NOMO-1 (cell line): ENCODE measurements around the gene EFEMP2.
A peak's percentile ranks its signal among the peaks of the same experiment; 100 is the strongest.
"Not testable (repeated sequence)": the region's sequence is repeated elsewhere in the genome, so short reads cannot be mapped to it uniquely, and the experiment has no call there.

ENCODE experiments used
- DNase-seq, 2 experiments: peaks; one replicate each; lab custom pipeline; 2025; ENCODE audit not compliant: unreplicated experiment in 2 of 2; lab: John Stamatoyannopoulos, UW

Gene EFEMP2

DNA sequence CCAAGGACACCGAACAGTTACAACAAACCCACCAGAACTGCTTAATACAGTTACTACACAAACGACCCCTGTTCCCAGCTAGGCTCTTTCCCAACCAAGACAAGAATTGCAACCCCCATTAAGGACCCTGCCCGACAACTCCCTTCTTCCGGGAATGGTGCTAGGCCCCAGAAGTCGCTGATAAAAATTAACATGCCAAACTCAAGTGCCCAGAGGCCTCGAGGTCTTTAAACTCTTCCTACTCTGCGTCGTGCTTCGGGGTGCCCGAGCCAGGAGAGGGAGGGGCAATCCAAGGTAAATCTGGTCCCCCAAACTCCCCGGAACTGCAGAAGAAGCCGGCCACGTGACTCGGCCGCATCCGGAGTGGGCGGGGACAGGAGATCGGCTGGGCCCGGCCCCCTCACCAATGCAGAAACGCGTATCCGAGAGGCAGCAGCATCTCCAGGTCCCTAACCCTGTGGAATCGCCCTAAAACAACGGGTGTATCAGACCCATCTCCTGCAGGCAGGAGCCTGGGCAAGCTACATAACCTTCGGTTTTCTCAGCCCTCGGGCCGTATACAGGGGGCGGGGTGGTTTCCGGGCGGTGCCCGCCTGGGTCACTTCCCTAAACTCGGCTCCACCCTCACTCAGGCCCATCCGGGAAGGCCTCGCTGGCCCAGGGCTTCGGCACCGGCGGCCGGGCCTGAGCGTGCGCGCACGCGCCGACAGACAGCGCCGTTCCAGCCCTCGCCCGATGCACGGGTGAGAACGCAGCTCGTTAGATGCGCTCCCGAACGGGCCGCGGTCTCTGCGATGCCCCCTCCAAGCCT lies 15.7 kb downstream of the EFEMP2 start:
- DNase-seq, result peak; percentile 82 to 86

GRCh38 chr11:65855927-65856363 lies 16.7 kb downstream of the EFEMP2 start:
- DNase-seq, result no peak

GRCh38 chr11:65854852-65855837 lies 17.5 kb downstream of the EFEMP2 start:
- no peak for DNase-seq

- no peak for DNase-seq
These were observed 18.4 kb downstream of the EFEMP2 start for GRCh38 chr11:65854161-65854592.

DNA sequence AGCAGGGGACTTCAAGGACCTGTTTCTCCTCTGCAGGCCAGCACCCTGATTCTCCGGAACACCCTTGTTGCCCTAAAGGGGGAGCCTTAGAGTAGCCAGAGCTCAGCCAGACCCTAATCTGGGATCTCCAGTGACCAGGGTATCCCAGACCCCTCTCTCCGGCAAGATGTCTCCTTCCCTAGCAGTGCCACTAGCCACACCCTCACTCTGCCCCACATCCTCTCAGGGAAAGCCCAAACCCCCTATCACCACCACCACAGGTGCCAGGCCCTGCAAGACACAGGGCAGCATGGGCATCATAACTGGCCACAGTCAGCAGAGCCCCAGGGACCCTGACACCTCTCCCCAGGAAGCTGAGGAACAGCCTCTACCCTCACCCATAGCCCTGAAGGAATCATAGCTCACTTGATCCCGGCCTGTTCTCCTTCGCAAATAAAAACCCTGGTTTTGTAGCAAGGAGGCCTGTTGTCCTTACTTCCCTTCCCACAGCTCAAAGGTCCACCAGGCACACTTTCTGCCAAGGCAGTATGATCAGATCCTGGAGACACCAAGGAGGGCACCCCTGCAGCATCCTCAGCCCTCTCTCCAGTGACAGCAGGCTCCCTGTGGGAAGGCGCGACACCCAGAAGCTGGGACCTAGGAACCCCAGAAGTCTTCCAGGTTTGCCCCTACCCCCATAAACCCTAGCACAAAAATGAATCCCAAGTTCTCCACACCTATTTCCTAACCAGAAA lies 19.2 kb downstream of the EFEMP2 start:
- DNase-seq, result no peak

GRCh38 chr11:65852508-65853245 lies 19.9 kb downstream of the EFEMP2 start:
- DNase-seq, result no peak

DNA sequence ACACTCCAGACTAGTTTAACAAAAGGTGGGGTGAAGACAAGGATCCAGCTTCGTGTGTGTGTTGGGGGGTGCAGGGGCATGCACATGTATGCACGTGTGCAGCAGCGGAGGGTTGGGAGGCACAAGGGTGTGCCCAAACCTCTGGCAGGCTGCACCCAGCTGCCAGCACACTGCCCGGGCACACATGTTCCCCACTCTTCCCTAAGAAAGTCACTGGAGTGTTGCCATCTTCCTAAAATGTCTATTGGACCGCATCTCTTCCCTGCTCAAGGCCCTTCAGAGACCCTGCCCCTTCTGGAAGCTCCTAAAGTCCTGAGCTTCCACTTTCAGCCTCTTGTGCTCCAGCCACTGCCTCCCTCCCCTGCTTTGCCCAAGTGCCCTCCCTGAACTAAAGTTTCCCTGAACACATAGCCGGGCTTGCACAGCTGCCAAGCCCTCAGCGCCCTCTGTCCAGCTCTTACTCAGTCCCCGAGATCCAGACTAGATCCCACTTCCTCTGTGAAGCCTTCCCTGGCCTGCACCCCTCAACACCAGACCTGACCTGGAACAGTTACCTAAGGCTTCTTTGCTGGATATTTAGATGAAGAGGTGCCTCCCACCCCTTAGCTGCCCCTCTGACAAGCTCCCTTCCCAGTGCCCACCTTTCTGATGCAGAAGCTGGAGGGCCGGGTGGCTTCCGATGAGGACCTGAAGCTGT lies 20.6 kb downstream of the EFEMP2 start:
- DNase-seq, result no peak

DNA sequence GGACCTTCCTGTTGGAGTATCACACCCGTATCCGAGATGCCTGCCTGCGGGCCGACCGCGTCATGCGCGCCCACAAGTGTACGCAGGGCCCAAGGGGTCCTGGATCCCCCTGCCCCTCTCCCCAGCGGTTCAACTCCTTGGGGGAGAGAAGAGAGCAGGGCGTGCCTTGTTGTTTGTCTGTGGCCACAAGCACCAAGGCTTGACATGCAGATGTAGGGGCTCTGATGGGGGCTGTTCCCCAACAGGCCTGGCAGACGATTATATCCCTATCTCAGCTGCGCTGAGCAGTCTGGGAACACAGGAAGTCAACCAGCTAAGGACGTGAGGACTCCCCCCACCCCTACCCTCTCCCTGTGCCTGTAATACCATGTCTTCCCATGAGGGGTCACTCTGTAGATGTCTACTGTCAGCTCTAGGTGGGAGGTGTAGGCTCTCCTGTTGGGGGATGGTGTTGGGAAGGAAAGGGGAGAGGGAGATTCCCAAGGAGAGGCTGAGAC lies 21.5 kb downstream of the EFEMP2 start:
- no peak for DNase-seq

DNA sequence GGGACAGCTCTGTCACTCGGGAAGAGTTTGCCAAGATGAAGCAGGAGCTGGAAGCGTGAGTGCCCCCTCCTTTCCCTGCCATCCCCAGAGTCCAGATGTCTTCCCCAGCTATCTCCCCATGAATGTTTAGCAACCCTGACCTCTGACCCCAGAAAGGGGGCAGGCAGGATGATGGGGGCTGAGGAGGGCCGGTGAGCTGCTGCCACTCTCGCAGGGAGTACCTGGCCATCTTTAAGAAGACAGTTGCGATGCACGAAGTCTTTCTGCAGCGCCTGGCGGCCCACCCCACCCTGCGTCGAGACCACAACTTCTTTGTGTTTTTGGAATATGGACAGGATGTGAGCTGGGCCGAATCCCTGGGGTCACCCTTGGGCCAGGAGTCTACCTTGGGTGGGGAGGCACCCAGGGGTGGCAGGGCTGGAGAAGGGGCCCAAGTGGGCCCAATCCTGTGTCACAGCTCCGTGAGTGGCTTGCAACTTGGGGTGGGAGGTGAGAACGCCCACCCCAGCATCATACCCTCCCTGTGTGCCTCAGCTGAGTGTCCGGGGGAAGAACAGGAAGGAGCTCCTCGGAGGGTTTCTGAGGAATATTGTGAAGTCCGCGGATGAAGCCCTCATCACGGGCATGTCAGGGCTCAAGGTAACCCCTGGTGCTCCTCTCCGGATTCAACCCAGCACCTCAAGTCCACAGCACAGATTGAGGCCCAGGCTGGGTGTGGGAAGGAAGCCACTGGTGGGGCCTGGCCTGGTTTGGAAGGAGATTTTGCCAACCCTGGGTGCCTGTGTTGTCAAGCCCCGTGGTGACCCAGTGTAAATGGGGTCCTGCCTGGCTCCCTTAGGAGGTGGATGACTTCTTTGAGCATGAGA lies 22.1 kb downstream of the EFEMP2 start:
- no peak for DNase-seq

DNA sequence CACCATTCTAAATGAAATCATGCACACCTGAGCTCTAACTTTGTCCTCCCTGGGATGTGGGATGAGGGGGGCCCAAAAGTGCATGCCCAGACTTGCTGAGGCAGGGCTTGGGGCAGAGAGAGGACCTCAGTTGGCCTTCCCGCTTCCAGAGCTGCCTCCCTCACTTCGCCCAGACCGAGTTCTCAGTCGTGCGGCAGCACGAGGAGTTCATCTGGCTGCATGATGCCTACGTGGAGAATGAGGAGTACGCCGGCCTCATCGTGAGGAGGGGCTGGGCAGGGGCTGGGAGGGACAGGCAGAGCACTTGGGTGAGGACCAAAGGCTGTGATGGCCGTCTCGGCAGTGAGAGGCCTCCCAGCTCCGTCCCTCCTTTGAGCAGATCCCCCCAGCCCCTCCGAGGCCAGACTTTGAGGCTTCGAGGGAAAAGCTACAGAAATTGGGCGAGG lies 22.8 kb downstream of the EFEMP2 start:
- DNase-seq, result no peak

DNA sequence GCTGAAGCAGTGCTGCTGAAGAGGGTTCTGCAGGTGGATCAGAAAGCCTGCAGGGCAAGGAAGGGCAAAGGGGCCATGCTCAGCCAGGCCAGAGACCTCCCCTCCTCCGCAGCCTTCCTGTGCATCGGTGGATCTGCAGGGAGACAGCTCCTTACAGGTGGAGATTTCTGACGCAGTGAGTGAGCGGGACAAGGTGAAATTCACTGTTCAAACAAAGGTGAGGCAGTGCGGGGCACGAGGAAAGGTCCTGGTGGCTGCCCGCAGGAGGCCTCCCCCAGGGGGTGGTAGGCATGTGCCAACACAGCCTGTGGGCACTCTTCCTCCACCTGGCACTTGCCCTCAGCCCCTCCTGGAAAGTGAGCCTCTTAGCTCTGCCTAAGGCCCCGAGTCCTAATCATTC lies 23.2 kb downstream of the EFEMP2 start:
- no peak for DNase-seq

DNA sequence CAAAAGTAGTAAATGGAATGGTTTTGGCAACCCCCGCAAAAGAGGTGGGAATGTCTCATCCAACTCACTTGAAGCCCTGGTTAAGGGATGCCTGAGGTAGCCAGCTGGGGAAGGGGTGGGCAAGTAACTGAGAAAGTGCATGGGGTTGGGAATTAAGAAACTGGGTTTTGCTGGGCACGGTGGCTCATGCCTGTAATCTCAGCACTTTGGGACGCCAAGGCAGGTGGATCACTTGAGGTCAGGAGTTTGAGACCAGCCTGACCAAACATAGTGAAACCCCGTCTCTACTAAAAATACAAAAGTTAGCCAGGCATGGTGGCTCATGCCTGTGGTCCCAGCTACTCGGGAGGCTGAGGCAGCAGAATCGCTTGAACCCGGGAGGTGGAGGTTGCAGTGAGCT lies 23.9 kb downstream of the EFEMP2 start:
- not testable (repeated sequence) for DNase-seq

- no peak for DNase-seq
These were observed 24.9 kb downstream of the EFEMP2 start for GRCh38 chr11:65847746-65848145.

GRCh38 chr11:65844231-65844872 lies 28.2 kb downstream of the EFEMP2 start:
- no peak for DNase-seq

DNA sequence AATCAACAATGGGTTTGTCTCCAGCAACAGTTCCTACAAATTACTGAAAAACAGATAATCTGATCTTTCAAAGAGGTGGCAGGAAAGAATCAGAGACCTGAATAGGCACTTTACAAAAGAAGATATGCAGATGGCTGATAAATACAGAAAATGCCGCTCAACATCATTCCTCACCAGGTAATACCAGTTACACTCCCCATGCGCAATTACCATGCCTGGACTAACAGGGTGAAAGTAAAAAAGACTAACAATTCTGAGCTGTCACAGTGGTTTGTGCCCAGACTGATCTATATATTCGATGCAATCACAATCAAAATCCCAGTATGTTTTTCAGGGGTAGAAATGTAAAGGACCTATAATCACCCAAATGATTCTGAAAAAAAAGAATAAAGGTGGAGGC lies 28.8 kb downstream of the EFEMP2 start:
- no peak for DNase-seq

GRCh38 chr11:65842144-65842543 lies 30.5 kb downstream of the EFEMP2 start:
- no peak for DNase-seq

- DNase-seq, result no peak
These were observed 38.4 kb downstream of the EFEMP2 start for GRCh38 chr11:65834202-65834601.
